AG04449 (cell line): ENCODE results near the gene CTNNBL1.

Experiments used
- CTCF ChIA-PET: fragments of 350-600 bp; formaldehyde crosslinking; extraction: SDS; loops from one replicate; lab custom pipeline; 2021; ENCODE audit warnings: antibody characterized with exemption; lab: Yijun Ruan, JAX
- POLR2A ChIA-PET: fragments of 400-600, 350-600 bp; formaldehyde crosslinking; extraction: SDS; loops from one replicate; lab custom pipeline; 2020; ENCODE audit warnings: antibody characterized with exemption, inconsistent platforms; lab: Yijun Ruan, JAX
- DNase-seq: peaks from one replicate; pipeline ENCODE4 v3.0.0-alpha.2; 2010; ENCODE audit warnings: low read depth, low spot score
- H3K4me3 ChIP-seq: 2 replicates; pipeline ENCODE4 v1.5.1; 2011; ENCODE audit warnings: low read depth, mild to moderate bottlenecking, control low read depth, low read length
- CTCF ChIP-seq: IDR thresholded peaks from one replicate; pipeline ENCODE4 v1.5.1; 2011; ENCODE audit warnings: mild to moderate bottlenecking, moderate library complexity, low read length, control low read depth, inconsistent platforms; ENCODE audit not compliant: insufficient read depth; ENCODE audit errors: missing control alignments

CTNNBL1 gene

GRCh38 chr20:37898233-37899104 lies 204.6 kb downstream of the CTNNBL1 start:
- TF ChIP-seq CTCF = no peak
- DNase-seq = no peak
- ChIA-PET CTCF (interaction anchor here (0.8 kb wide), 1 partner anchor 334 kb away, joined by 3 read pairs; no protein-coding TSS in a partner anchor), POLR2A (no interaction called here)
- no peak overlapping the region for H3K4me3 ChIP-seq

- DNase-seq = no peak
- TF ChIP-seq CTCF = no peak
- ChIA-PET CTCF (no interaction called here), POLR2A (no interaction called here)
- no peak overlapping the region for H3K4me3 ChIP-seq
These were observed 205.5 kb downstream of the CTNNBL1 start for GRCh38 chr20:37899105-37900045.

GRCh38 chr20:37901240-37901639 lies 207.4 kb downstream of the CTNNBL1 start:
- H3K4me3 ChIP-seq = no peak overlapping the region
- POLR2A ChIA-PET = no interaction called here
- DNase-seq = no peak
- CTCF ChIA-PET = interaction anchor here (1.4 to 1.7 kb wide), 2 partner anchors 152 to 320 kb away, joined by 3 to 9 read pairs; no protein-coding TSS in a partner anchor
- TF ChIP-seq CTCF = no peak

GRCh38 chr20:37901654-37902503 lies 208.0 kb downstream of the CTNNBL1 start:
- no peak for DNase-seq
- CTCF ChIA-PET = interaction anchor here (0.7 to 1.7 kb wide), 5 partner anchors 9 to 340 kb away, joined by 3 to 9 read pairs (median 3); no protein-coding TSS in a partner anchor
- TF ChIP-seq CTCF = peak; percentile 40
- H3K4me3 ChIP-seq = peak overlapping the region; percentile 47; the same call in 1 of the 2 replicates
- POLR2A ChIA-PET = no interaction called here

GRCh38 chr20:37902504-37903313 lies 208.9 kb downstream of the CTNNBL1 start, which contains the start of gene VSTM2L:
Gene VSTM2L, plus strand, starts transcription at chr20:37903127. Its CDS starts 224 bp downstream, at chr20:37903351.
- H3K4me3 ChIP-seq = peak within 1 kb of the TSS; percentile 47
- DNase-seq = no peak
- ChIA-PET POLR2A (no interaction called here), CTCF (interaction anchor here (0.7 to 1.7 kb wide), 5 partner anchors 9 to 341 kb away, joined by 3 to 9 read pairs (median 3); no protein-coding TSS in a partner anchor)
- no peak for TF ChIP-seq CTCF
